ENCODE measurements around the gene CHAF1A. TPM values are rescaled to one million over a fixed set of nuclear protein-coding genes. Genes with fewer than 3 reads are reported as not detected.
A peak's percentile ranks its signal among the peaks of the same experiment; 100 is the strongest.

The CHAF1A gene
- total and polyA plus RNA-seq, 12 donors = 4.2 to 8.7 (median 5.8) TPM

DNA sequence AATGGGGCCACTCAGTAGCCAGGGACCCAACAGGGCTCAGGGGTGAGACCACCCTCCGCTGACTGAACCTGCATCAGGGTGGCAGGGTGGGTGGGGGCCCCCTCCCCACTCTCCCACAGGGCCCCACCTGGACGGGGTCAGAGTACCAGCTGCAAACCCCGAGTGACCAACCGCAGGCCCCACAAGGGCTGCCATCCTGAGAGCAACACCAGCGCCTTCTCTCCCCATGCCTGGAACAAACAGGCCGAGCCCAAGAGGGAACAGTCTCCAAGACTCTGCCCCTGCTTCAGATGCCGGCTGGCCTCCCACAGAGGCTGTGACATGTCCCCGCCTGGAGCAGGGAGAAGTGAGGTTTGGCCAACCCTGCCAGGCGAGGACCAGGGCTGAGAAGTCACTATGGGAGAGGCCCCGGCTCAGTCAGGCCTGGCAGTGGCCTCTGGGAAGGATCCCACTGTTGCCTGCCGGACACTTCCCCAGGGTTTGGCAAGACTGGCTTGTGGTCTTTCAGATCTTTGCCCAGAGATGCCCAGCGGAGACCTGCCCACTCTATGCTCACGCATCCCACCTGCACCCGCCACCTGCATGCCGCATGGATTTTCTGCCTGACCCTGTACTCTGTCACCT lies 31.9 kb upstream of the CHAF1A start:
- Histone ChIP-seq H3K4me3 (peak overlapping the region in 2 of 10 donors; percentile 26 to 41), H3K9me3 (no peaks in the 10 kb centered on the region), H3K27me3 (no peaks in the 10 kb centered on the region), H3K27ac (peak overlapping the region in 7 of 10 donors; percentile 70 to 93 (median 80)), H3K36me3 (peaks cover 0 to 31% (median 8%) of the 10 kb centered on the region in 9 donors), H3K4me1 (peaks cover 55 to 89% (median 82%) of the 10 kb centered on the region in 9 donors)
- WGBS, 2 donors = 93% methylated on average over 15 of the region's 15 CpGs
- TF ChIP-seq, protein P1, sequence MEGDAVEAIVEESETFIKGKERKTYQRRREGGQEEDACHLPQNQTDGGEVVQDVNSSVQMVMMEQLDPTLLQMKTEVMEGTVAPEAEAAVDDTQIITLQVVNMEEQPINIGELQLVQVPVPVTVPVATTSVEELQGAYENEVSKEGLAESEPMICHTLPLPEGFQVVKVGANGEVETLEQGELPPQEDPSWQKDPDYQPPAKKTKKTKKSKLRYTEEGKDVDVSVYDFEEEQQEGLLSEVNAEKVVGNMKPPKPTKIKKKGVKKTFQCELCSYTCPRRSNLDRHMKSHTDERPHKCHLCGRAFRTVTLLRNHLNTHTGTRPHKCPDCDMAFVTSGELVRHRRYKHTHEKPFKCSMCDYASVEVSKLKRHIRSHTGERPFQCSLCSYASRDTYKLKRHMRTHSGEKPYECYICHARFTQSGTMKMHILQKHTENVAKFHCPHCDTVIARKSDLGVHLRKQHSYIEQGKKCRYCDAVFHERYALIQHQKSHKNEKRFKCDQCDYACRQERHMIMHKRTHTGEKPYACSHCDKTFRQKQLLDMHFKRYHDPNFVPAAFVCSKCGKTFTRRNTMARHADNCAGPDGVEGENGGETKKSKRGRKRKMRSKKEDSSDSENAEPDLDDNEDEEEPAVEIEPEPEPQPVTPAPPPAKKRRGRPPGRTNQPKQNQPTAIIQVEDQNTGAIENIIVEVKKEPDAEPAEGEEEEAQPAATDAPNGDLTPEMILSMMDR (IDR thresholded peaks at IDR 0.05) = no peak
- intact Hi-C loops (cut with DNase I) = loop anchor here in 2 of 10 donors (1.0 to 2.0 kb wide), 2 partner anchors 26 to 30 kb away; partner anchors contain the start of gene SH3GL1 (in 1 of the 2)
- ATAC-seq = no peak
- no peak for DNase-seq

- ATAC-seq (no peak), DNase-seq (no peak)
- TF ChIP-seq, protein P1 (IDR thresholded peaks at IDR 0.05) = no peak
- Histone ChIP-seq H3K27ac (peak overlapping the region in 2 of 10 donors; percentile 93 to 96), H3K4me3 (no peak overlapping the region), H3K36me3 (peaks cover 0 to 22% (median 0%) of the 10 kb centered on the region in 9 donors), H3K4me1 (peaks cover 65 to 98% (median 92%) of the 10 kb centered on the region in 9 donors), H3K27me3 (no peaks in the 10 kb centered on the region), H3K9me3 (no peaks in the 10 kb centered on the region)
- 85 to 92% methylated on average over 31 of the region's 31 CpGs for WGBS, 2 donors
- intact Hi-C loops (cut with DNase I) = loop anchor here in 2 of 10 donors (1.0 to 2.0 kb wide), 2 partner anchors 25 to 29 kb away; partner anchors contain the start of gene SH3GL1 (in 1 of the 2)
Measured at GRCh38 chr19:4371247-4372164, 30.9 kb upstream of the CHAF1A start.

GRCh38 chr19:4372165-4373012 lies 30.1 kb upstream of the CHAF1A start:
- no peaks in the 10 kb centered on the region for H3K9me3 ChIP-seq
- DNase-seq (no peak), ATAC-seq (no peak)
- TF ChIP-seq, protein P1 (IDR thresholded peaks at IDR 0.05) = no peak
- intact Hi-C loops (cut with DNase I) = no loop called here
- peaks cover 70 to 100% (median 98%) of the 10 kb centered on the region in 9 donors for H3K4me1 ChIP-seq
- no peaks in the 10 kb centered on the region for H3K27me3 ChIP-seq
- WGBS, 2 donors = 86 to 90% methylated on average over 22 of the region's 22 CpGs
- peaks cover 0 to 13% (median 0%) of the 10 kb centered on the region in 9 donors for H3K36me3 ChIP-seq
- H3K4me3 ChIP-seq = no peak overlapping the region
- H3K27ac ChIP-seq = peak overlapping the region in 9 of 10 donors; percentile 75 to 96 (median 82)

Data from heart right ventricle (tissue), 16 donors.